RWPE1 (cell line): Measurements from ENCODE around the gene RPL36A.

Source experiments
- CTCF ChIA-PET: fragments of 350-600 bp; sonication (Branson Sonifier 250); formaldehyde crosslinking; extraction: SDS; loops from one replicate; lab custom pipeline; 2021; lab: Yijun Ruan, JAX
- POLR2A ChIA-PET: fragments of 400-600 bp; formaldehyde crosslinking; extraction: SDS; loops from one replicate; lab custom pipeline; 2020; ENCODE audit warnings: antibody characterized with exemption; ENCODE audit not compliant: low non-redundant PET; lab: Yijun Ruan, JAX
- DNase-seq: peaks from one replicate; pipeline ENCODE4 v3.0.0; 2012; ENCODE audit warnings: low spot score
- H3K27ac ChIP-seq: fragments of 450-650 bp; 2 replicates; pipeline ENCODE4 v1.5.1; 2017
- TF ChIP-seq, protein P1 (sequence below): fragments of 450-650 bp; conservative IDR thresholded peaks from 2 replicates; pipeline ENCODE4 v1.5.1; 2017; ENCODE audit warnings: low read depth, mild to moderate bottlenecking

The RPL36A gene

DNA sequence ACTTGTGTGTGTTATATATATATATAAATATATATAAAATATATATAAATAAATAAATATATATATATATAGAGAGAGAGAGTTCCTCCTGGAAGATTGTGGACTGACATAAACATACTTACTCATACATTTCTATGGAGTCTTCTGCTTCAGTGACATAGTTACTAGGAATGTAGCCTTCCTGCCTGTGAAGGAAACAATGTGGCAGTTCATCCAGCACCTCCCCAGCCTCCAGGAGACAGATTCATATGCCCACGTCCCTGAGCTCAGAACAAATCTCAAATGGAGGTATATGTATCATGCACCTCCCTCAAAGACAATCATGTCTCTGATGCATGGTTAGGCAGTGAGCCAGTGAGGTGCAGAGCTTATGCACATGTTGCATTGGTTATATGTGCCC lies 30.8 kb upstream of the RPL36A start:
- no peak overlapping the region for H3K27ac ChIP-seq
- DNase-seq, result no peak
- CTCF ChIA-PET, result no interaction called here
- TF ChIP-seq, protein P1, sequence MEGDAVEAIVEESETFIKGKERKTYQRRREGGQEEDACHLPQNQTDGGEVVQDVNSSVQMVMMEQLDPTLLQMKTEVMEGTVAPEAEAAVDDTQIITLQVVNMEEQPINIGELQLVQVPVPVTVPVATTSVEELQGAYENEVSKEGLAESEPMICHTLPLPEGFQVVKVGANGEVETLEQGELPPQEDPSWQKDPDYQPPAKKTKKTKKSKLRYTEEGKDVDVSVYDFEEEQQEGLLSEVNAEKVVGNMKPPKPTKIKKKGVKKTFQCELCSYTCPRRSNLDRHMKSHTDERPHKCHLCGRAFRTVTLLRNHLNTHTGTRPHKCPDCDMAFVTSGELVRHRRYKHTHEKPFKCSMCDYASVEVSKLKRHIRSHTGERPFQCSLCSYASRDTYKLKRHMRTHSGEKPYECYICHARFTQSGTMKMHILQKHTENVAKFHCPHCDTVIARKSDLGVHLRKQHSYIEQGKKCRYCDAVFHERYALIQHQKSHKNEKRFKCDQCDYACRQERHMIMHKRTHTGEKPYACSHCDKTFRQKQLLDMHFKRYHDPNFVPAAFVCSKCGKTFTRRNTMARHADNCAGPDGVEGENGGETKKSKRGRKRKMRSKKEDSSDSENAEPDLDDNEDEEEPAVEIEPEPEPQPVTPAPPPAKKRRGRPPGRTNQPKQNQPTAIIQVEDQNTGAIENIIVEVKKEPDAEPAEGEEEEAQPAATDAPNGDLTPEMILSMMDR, result no peak
- POLR2A ChIA-PET, result no interaction called here

DNA sequence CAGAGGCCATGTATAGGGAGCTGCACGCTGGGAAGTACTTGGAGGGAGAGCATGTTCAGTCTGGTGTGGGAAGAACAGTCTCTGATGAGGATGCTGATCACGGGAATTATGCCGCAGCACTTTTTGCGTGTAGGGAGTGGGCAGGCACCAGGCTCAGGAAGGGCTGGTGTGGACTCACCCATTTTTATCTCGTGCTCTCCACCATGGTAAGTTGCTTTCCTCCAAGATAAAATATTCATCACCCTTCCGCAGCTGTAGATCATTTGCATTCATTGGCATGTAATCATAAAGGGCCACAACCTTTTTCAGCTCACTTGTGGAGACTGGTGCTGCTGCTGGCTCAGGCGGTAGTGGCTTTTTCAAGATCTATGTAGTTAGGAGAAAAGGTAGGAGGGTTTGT lies 30.4 kb upstream of the RPL36A start:
- ChIA-PET POLR2A (no interaction called here), CTCF (no interaction called here)
- TF ChIP-seq, protein P1, result no peak

DNA sequence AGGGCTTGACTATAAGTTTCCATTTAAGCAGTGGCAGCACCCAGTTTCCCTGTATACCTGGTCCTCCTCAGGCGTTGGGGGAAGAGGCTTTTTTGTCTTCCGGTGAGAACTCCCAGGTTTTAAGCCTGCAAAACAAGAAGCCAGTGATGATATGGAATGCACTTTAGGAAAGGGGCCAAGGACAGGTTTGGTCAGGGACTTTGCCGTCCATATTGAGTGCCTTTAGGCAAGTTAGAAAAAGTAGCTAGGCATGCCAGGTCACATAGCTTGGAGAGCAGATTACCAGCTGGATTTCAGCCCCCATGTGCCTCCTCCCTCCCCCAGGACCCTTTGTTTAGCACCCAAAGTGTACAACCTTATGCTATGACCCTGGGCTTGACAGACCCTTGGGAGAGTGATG lies 28.7 kb upstream of the RPL36A start:
- CTCF ChIA-PET, result no interaction called here
- H3K27ac ChIP-seq, result no peak overlapping the region
- TF ChIP-seq, protein P1, result no peak
- POLR2A ChIA-PET, result no interaction called here
- DNase-seq, result no peak

More for the DNA sequence above, 30.4 kb upstream of the RPL36A start:
- H3K27ac ChIP-seq, result no peak overlapping the region
- no peak for DNase-seq

DNA sequence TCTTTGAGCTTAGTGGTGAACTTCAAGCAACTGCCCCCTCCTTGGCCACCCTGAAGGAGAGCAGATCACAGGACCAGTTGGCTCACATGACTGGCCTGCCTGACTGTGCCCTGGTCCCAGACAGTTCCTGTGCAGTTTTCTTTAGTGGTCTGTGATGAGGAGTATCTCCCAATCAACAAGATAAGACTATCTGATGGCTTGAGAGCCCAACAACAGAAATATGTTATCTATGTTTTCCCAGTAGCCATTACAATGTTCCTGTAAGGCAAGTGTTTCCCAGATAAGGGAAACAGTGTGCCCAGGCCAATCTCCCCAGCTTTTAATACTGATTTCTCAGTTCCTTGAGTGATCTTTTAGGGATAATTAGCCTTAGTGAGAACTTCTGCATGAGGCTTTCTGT lies 28.1 kb upstream of the RPL36A start:
- DNase-seq, result no peak
- TF ChIP-seq, protein P1, result no peak
- ChIA-PET CTCF (no interaction called here), POLR2A (no interaction called here)
- no peak overlapping the region for H3K27ac ChIP-seq

DNA sequence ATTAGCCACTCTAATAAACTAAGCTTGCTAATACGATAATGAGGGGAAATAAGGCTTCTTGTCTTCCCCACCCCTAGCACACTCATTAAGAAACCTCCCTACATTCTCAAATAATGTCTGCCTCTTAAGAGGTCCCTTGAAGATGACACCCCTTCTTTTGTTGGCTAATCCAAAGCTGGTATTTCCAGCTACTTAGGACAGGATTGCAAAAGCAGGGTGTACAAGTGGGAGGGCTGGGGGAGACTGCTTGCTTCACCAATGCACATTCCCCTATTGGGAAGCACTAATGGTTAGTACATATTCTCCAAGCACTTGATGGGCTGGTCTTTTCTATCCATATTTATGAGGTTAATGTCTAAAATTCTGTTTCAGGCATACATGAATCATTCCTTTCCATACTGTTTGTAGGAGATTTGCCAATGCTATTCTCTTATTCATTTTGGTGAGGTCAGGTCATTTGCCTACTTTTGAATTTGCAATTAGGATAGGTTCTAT lies 25.5 kb upstream of the RPL36A start:
- no peak overlapping the region for H3K27ac ChIP-seq
- ChIA-PET POLR2A (no interaction called here), CTCF (interaction anchor here (0.6 kb wide), 1 partner anchor 21 kb away, joined by 6 read pairs; the partner anchor contains the start of gene BTK)
- no peak for DNase-seq
- TF ChIP-seq, protein P1, result no peak

DNA sequence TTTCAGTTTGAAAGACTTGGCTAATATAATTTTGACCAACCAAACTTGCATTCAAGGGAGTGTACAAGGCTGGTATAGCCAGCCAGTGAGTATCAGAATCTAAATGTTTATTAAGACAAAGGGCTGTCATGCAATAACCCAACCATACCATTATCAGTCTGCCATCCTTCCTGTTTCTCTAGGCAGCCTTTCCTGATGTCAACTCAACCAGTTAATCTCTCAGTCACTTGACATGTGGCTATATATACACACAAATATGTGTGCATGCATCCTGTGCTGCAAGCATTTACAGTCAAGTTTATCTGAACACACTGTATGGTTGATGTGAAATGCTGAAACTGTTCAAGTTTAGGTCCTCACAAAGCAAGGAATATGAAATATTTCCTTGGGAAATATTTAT lies 22.0 kb upstream of the RPL36A start:
- H3K27ac ChIP-seq, result no peak overlapping the region
- TF ChIP-seq, protein P1, result no peak
- ChIA-PET CTCF (interaction anchor here (0.7 kb wide), 1 partner anchor 536 kb away, joined by 3 read pairs; no protein-coding TSS in a partner anchor), POLR2A (no interaction called here)
- DNase-seq, result no peak
